Hematopoietic multipotent progenitor cell treated with erythropoietin and hydrocortisone succinate and interleukin-3 and kit ligand, for 6 days (in vitro differentiated cells): Measurements from ENCODE around the gene L1CAM.

Experiments used
- DNase-seq: peaks from one replicate; pipeline ENCODE4 v3.0.0-alpha.2; 2015

L1CAM gene, protein sequence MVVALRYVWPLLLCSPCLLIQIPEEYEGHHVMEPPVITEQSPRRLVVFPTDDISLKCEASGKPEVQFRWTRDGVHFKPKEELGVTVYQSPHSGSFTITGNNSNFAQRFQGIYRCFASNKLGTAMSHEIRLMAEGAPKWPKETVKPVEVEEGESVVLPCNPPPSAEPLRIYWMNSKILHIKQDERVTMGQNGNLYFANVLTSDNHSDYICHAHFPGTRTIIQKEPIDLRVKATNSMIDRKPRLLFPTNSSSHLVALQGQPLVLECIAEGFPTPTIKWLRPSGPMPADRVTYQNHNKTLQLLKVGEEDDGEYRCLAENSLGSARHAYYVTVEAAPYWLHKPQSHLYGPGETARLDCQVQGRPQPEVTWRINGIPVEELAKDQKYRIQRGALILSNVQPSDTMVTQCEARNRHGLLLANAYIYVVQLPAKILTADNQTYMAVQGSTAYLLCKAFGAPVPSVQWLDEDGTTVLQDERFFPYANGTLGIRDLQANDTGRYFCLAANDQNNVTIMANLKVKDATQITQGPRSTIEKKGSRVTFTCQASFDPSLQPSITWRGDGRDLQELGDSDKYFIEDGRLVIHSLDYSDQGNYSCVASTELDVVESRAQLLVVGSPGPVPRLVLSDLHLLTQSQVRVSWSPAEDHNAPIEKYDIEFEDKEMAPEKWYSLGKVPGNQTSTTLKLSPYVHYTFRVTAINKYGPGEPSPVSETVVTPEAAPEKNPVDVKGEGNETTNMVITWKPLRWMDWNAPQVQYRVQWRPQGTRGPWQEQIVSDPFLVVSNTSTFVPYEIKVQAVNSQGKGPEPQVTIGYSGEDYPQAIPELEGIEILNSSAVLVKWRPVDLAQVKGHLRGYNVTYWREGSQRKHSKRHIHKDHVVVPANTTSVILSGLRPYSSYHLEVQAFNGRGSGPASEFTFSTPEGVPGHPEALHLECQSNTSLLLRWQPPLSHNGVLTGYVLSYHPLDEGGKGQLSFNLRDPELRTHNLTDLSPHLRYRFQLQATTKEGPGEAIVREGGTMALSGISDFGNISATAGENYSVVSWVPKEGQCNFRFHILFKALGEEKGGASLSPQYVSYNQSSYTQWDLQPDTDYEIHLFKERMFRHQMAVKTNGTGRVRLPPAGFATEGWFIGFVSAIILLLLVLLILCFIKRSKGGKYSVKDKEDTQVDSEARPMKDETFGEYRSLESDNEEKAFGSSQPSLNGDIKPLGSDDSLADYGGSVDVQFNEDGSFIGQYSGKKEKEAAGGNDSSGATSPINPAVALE

DNA sequence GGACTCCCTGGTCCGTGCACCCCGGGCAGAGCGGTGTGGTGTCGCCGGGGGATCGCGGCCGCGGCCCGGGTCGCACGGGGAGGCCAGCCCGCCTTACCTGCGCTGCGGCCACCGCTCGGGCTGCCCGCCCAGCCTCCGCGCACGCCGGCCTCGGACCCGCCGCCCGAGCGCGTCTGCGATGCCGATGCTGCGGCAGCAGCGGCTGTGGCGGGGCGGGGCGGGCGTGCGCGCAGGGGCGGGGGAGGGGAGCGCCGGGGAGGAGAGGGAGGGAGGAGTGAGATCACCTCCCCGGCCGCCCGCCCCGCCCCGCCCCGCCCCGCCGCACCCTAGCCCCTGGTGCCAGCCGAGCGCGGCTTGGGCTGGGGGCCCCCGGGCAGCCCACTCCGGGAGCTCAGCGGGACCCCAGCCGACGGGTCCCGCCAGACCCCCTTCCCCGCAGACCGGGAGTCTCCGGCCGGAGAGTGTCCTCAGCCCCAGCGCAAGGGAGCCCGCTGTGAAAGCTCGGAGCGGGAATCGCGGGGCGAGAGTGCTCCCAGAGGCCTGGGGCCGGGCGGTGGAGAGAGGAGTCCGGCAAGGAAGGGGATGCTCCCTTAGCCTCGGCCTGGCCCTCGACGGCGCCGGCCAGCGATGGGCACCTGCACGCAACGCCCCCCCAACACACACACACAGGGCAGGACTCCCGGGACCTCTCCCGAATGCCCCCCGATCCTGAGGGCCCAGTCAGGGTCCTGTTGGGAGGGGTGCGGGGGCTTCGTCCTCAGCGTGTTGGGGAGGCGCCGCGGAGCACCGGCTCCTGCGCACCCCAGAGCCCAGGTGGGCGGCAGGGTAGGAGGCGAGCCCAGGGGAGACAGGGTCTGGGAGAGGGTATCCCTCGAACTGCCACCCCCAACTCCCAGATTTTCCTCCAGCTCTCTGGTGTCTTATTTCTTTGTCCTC, at the start of gene L1CAM:
L1CAM (minus strand) TSS at position 206 of the 936 bp plus-strand sequence. CDS start 10,337 bp downstream, outside the sequence.
- no peak for DNase-seq

GRCh38 chrX:153935326-153935851, 49.4 kb upstream of the L1CAM start:
- DNase-seq, result no peak

DNA sequence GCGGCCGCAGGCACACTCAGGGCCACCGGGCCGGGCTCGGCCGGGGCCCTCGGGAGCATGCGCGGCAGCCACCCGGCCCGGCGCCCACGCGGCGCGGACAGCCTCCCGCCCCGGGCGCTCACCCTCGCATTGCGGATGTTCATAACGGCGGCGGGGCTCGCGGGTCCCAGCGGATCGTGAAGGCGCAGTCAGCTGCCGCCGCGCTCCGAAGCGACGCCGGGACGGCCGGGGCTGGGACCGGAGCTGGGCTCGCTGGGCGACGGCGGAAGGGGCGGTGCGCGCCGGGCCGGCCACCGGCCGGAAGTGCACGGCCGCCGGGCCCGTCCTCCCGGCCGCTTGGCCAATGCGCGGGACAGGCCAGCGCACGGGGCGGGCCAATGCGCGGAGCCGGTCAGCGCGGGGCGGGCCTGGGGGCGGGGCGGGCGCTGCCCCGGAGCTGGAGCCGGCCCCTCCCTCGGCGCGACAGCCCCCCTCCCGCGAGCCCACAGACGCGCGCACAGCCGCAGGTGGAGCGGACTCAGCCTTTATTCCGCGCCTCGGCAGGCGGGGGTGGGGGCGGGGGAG, 48.9 kb upstream of the L1CAM start, which contains the start of gene NAA10:
NAA10 (minus strand) TSS at position 276 of the 564 bp plus-strand sequence; CDS start at position 143, 133 bp downstream.
- peak; percentile 80 for DNase-seq

DNA sequence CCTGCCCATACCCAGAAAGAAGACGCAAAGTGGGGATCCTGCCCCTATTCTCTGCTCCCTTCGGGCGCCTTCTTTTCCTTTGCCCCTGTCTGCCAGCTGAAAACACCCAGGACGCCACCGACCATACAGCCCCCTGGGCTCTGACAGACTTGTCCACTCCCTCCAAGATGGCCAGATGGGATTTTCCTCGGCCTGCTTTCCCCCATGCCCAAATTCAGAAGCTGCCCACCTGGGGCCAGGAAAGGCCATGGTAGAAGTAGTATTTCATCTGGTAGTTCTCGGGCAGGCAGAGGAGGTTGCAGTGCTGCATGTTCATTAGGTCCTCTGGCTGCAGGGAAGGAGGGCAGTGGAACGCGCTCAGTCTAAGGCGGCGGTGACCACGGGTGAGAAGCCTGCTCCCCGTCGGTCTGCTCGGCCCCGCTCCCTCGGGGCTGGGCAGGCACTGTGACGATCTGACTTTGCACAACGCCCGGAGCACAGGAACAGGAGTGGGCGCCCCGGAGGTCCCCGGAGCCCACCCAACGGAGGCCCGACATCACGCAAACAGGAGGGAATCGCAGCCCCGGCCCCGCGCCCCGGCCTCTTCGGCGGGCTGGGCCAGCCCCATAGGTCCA, 48.3 kb upstream of the L1CAM start:
- no peak for DNase-seq

- DNase-seq, result no peak
Measured at GRCh38 chrX:153933748-153934147, 47.8 kb upstream of the L1CAM start.

DNA sequence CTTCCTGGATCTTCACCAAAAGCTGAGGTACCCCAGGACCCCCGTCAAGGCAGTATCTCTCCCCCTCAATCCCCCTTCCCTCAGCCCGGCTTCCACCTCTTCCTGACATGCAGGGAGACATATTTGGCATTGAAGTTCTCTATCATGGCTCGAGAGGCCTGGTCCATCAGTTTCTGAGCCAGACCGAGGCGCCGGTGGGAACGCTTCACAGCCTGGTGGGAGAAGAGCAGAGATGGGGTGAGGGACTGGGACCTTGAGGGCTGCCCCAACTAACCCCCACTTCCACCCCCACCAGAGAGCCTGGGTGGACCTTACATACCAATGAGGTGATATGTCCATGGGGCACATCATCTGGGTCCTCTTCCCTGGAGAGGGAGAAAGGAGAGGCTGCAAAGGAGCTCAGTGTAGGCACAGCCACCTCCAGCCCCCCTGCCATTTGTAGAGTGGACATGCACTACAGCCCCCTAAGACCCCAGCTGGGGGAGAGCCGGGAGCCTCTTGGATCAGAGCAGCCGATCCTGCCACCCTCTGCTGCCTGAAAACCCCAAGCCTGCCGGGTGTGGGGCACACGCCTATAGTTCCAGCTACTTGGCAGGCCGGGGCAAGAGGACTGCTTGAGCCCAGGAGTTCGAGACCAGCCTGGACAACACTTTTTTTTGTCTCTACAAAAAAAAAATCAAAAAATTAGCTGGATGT, 46.4 kb upstream of the L1CAM start:
- no peak for DNase-seq

DNA sequence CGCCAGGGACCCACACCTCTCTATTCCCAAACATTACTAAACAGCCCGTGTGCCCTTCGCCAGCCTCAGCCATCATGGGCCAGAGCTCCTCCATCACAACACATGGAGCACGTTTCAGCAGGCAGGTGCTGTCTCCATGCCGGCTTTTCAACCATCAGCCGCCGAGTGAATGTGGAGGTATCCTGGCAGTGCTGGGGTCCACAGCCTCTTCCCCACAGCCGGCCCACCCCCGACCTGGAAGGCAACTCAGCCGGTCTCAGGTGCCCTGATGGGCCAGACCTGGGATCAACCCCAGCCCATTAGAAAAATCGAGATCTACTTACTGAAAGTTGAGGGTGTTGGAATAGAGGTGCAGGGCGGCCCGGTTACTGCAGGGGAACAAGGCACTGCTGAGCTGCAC, 45.8 kb upstream of the L1CAM start:
- no peak for DNase-seq

- DNase-seq, result no peak
Measured at GRCh38 chrX:153931151-153931550, 45.2 kb upstream of the L1CAM start.

DNA sequence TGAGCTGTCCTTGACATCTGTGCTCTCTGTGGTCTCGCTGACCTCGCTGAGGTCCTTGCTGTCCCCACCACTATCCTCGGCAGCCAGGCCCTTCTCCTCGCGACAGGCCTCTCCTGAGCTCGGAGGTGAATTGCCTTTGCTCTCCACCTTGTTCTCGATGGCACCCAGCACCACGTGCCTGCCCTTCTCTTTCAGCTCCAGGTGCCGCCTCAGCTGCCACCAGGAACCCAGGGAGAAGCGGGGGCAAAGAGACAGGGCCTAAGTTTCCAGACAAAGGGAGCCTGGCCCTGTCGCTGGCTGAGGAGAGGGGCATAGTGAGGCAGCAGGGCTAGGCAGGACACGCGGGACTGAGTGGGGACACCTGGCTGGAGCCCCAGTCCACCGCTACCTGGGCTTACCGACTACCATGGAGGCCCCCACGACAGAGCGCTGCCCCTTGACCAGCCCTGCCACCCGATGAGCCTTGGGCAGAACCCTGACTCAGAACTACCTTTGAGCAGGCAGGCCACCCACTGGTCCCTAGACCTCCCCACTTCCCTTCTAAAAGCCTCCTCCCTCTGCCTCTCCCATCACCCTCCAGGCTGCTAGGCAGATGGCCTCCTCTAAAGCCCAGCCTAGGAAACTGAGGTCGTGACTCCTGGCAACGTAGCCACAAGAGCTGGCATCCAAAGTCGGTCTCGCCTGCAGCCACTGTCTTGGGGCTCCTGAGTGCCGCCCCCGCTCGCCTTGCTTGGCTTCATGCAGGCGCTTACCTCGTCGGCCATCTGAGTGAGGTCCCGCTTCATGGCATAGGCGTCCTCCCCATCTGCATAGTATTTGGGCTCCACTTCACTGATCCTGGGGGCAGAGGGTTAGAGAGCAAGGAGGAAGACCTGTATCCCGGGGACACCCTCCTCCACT, 44.3 kb upstream of the L1CAM start:
- DNase-seq, result no peak

DNA sequence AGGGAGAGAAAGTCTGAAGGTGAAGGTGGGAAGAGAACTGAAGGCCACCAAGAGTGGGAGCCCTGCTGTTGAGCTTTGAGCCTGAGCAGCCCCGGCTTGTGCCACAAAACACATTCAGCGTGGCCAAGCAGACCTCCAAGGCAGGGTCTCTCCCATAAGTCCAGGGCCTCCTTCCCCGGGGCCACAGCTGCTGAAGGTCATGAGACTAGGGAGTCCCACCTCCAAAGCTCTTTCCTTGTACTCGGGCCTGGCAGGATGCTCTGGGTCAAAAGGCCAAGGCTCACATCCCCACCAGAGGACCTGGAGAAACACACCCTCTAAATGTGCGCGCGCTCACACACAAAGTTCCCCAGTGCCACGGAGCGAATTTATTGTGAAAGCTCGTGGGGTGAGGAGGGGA, 43.6 kb upstream of the L1CAM start:
- no peak for DNase-seq

- DNase-seq, result no peak
Measured at GRCh38 chrX:153928846-153929245, 42.9 kb upstream of the L1CAM start.

DNA sequence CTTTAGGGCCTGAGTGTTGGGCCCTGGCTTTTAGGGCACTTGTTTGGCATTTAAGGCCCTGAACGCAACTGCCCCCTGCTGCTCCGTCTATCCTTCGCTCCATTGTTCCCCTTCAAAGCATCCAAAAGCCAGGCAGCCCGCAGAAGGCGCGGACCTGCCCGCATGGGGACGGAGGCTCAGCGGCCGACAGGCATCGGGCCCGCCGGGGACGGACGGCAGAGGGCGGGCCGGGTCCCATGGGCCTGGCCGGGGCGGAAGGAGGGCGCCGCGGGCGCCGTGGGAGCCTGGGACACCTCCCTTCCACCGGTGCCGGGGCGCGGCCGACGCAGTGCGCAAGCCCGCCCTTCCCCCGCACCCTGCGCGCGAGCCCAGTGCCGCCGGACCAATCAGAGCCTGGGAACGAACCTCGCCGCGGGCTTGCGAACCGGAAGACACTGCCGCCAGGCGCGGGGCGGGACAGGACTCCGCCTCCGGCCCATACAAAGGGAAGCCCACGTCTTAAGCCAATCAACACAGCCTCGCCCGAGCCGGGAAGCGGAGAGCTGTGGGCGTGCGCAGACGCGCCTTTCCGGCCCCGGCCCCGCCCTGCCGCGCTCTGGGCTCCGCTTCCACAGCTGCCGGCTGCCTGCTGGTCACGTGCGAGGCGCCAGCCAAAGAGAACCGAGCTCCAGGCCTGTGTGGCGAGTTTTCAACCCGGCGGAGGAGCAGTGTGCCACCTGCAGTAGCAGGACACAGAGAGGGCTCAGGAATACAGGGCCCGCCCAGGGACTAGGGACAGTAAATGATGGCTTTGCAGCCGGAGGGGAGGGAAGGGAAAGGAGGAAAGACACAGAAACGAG, 42.2 kb upstream of the L1CAM start:
- peak; percentile 95 for DNase-seq

GRCh38 chrX:153927672-153927921, 41.6 kb upstream of the L1CAM start:
- no peak for DNase-seq

GRCh38 chrX:153926858-153927671, 41.1 kb upstream of the L1CAM start:
- peak; percentile 82 for DNase-seq

GRCh38 chrX:153926552-153926857, 40.5 kb upstream of the L1CAM start:
- DNase-seq, result no peak

DNA sequence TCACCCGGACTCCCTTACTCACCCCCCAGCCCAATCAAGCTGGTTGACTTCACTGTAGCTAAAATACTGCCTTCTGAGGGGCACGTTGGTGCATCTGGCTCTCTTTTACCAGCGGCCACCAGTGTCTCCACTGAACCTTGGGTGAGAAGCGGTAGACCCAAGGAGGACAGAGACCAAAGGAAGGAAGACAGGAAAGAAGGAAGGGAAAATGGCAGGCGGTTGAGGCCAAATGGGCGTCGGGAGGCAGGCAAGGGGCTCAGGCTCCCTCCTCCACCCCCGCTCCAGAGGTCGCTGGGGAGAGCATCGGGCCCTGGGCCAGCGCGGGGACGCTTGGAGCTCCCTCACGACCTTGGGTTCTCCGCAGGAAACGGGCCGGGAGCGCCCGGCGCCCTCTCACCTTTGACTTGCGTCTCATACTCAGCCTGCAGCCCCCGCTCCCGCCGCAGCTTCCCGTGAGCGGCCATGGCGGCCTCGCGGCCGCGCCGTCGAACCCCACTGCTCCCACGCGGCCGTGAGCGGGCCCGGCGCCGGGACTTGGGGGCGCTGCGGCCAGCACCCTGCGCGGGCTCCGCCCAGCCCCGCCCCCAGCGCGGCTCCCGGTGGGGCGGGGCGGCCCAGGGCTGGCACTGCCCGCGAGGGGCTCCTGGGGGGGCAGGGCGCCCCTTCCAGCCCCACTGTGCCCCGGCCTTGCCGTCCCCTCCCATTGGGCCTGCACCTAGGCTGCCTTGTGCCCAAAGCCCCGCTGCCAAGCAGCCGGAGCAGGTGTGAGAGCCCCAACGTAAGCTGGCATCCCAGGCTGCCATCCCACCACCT, 40.0 kb upstream of the L1CAM start, which contains the start of gene ARHGAP4:
ARHGAP4 (minus strand) TSS at position 526 of the 813 bp plus-strand sequence; CDS start at position 464, 62 bp downstream.
- DNase-seq, result peak; percentile 59

DNA sequence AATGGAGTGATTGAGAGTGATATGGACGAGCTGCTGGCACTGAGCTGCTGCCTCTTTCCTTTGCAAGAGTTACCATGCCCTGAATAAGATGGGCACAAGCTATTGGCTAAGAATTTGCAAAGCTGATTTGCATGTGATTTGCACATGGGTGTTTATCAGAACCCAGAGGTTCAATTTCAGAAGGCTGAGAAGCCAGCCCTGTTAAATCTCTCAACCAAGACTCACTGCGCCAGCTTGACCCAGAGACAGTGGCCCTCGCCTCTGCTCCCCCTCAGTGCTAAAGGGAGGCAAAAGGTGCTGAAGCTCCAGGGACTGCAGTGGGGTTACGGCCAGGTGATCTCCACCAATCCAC, 39.4 kb upstream of the L1CAM start:
- DNase-seq, result peak; percentile 62
